SU-DHL-6 (cell line): ENCODE results near the gene CKAP2L.

Experiments used
- H2AFZ ChIP-seq: fragments of 200-600 bp; sonication (generic); 2 replicates; pipeline ENCODE4 v1.6.1; 2014; ENCODE audit warnings: low read depth, mild to moderate bottlenecking, moderate library complexity, mixed read lengths, antibody characterized with exemption, low read length; ENCODE audit not compliant: severe bottlenecking
- H3F3A ChIP-seq: fragments of 200-600 bp; shearing (Covaris generic); 2 replicates; pipeline ENCODE4 v1.6.0; 2016; ENCODE audit warnings: antibody characterized with exemption, mild to moderate bottlenecking; ENCODE audit not compliant: insufficient read depth
- H3K27ac ChIP-seq: fragments of 200-600 bp; sonication (generic); 2 replicates; pipeline ENCODE4 v1.5.1; 2016; ENCODE audit warnings: low read depth, mild to moderate bottlenecking, low read length, moderate library complexity, mixed read lengths
- H3K27me3 ChIP-seq: fragments of 200-600 bp; sonication (generic), shearing (Covaris generic); 2 replicates; pipeline ENCODE4 v1.6.0; 2014; ENCODE audit warnings: mild to moderate bottlenecking, low read length
- H3K36me3 ChIP-seq: fragments of 200-600 bp; sonication (generic); 2 replicates; pipeline ENCODE4 v1.6.1; 2014; ENCODE audit warnings: mild to moderate bottlenecking, low read length, mixed read lengths
- H3K4me2 ChIP-seq: fragments of 300-600, 200-600 bp; shearing (Covaris generic), sonication (generic); 2 replicates; pipeline ENCODE4 v1.6.0; 2014; ENCODE audit warnings: low read length, low read depth, mild to moderate bottlenecking; ENCODE audit not compliant: poor library complexity, severe bottlenecking
- H3K4me3 ChIP-seq: fragments of 200-600 bp; sonication (generic); 2 replicates; pipeline ENCODE4 v1.5.1; 2014; ENCODE audit warnings: antibody characterized with exemption, low read length, mild to moderate bottlenecking, mixed read lengths; ENCODE audit not compliant: insufficient read depth, poor library complexity, severe bottlenecking
- H3K79me2 ChIP-seq: fragments of 200-600 bp; sonication (generic); 2 replicates; pipeline ENCODE4 v1.6.1; 2014; ENCODE audit warnings: mild to moderate bottlenecking, low read length, moderate library complexity; ENCODE audit not compliant: insufficient read depth
- H3K9ac ChIP-seq: fragments of 200-600 bp; sonication (generic); 2 replicates; pipeline ENCODE4 v1.7.0; 2014; ENCODE audit warnings: mild to moderate bottlenecking, low read length
- H3K9me2 ChIP-seq: fragments of 200-600 bp; sonication (generic); replicated peaks from 2 replicates; pipeline ENCODE4 v1.6.1; 2014; ENCODE audit warnings: low read length; ENCODE audit not compliant: insufficient read depth
- H3K9me3 ChIP-seq: fragments of 200-600 bp; sonication (generic); 2 replicates; pipeline ENCODE4 v1.6.1; 2014; ENCODE audit warnings: low read length, mixed read lengths; ENCODE audit not compliant: insufficient read depth
- H4K20me1 ChIP-seq: fragments of 200-600 bp; sonication (generic); 2 replicates; pipeline ENCODE4 v1.6.1; 2014; ENCODE audit warnings: low read depth, mild to moderate bottlenecking, antibody characterized with exemption, low read length, moderate library complexity, mixed read lengths
- CTCF ChIP-seq: fragments of 200-600 bp; sonication (generic); IDR thresholded peaks from one replicate; pipeline ENCODE4 v1.5.1; 2017; ENCODE audit warnings: antibody characterized with exemption, mild to moderate bottlenecking, low read length, moderate library complexity; ENCODE audit not compliant: insufficient read depth, poor library complexity, severe bottlenecking
- EZH2phosphoT487 ChIP-seq: fragments of 200-600 bp; sonication (generic), shearing (Covaris generic); conservative IDR thresholded peaks from 2 replicates; pipeline ENCODE4 v1.6.1; 2018; ENCODE audit warnings: mild to moderate bottlenecking, antibody characterized with exemption, low read length, moderate library complexity, mixed read lengths

CKAP2L gene

DNA sequence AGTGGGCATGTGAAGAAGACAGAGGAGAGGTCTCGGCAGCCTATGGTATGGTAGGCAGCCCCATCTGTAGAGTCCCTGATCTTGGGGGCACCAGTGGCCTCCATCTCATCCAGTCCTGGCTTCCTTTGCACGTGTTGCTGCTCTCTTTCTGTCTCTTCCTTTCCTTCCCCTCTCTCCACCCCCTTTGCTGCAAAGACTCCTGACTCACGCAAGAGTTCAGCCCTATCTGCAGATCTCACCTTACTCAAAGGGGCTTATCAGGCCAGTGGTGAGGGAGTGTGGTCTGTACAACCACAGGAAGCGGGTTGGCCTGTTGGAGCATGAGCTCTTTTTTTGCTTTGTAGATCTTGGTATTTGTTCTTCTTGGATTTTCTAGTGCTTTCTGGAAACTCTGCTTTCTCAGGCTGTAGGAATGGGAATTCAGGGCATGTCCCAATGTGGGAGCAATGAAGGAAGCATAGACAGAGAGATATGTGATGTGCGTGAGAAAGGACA lies 58.2 kb downstream of the CKAP2L start:
- Histone ChIP-seq H3K4me2 (no peak overlapping the region), H2AFZ (no peak overlapping the region), H4K20me1 (no peaks in the 10 kb centered on the region), H3K9me3 (no peaks in the 10 kb centered on the region), H3K79me2 (no peaks in the 10 kb centered on the region), H3K9me2 (no peaks in the 10 kb centered on the region), H3K27ac (no peak overlapping the region), H3K9ac (no peak overlapping the region), H3F3A (no peaks in the 10 kb centered on the region), H3K36me3 (no peaks in the 10 kb centered on the region), H3K4me3 (no peak overlapping the region), H3K27me3 (no peaks in the 10 kb centered on the region)
- TF ChIP-seq CTCF = no peak

DNA sequence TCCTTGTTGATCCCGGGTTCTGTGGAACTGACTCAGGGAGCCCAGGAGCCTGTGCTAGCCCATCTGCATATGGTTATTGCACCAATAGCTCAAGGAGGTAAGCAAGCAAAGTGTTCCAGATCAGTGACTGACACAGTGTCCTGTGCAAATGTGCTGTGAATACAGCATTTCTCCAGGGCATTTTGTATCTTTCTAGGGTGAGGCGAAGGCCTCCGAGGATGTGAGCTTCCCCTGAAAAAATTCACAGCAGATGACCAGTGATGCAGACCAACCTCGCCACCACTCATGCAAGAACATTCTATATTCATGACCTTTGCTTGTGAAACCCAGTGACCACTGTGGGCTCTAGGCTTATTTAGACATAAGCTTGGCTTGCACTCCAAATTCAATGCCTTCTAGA lies 58.8 kb downstream of the CKAP2L start:
- no peaks in the 10 kb centered on the region for H3K9me2 ChIP-seq
- H3K9me3 ChIP-seq = no peaks in the 10 kb centered on the region
- H4K20me1 ChIP-seq = no peaks in the 10 kb centered on the region
- no peak overlapping the region for H2AFZ ChIP-seq
- H3K27ac ChIP-seq = no peak overlapping the region
- H3F3A ChIP-seq = no peaks in the 10 kb centered on the region
- H3K4me3 ChIP-seq = no peak overlapping the region
- no peak overlapping the region for H3K9ac ChIP-seq
- H3K36me3 ChIP-seq = no peaks in the 10 kb centered on the region
- no peaks in the 10 kb centered on the region for H3K79me2 ChIP-seq
- TF ChIP-seq EZH2phosphoT487 (no peak), CTCF (no peak)
- H3K27me3 ChIP-seq = no peaks in the 10 kb centered on the region
- H3K4me2 ChIP-seq = no peak overlapping the region

- Histone ChIP-seq H3K9ac (no peak overlapping the region), H3K27ac (no peak overlapping the region), H3K4me3 (no peak overlapping the region), H3K27me3 (no peaks in the 10 kb centered on the region), H3K36me3 (no peaks in the 10 kb centered on the region), H4K20me1 (no peaks in the 10 kb centered on the region), H3K79me2 (no peaks in the 10 kb centered on the region), H3K9me2 (no peaks in the 10 kb centered on the region), H2AFZ (no peak overlapping the region), H3F3A (no peaks in the 10 kb centered on the region), H3K9me3 (no peaks in the 10 kb centered on the region), H3K4me2 (no peak overlapping the region)
- TF ChIP-seq EZH2phosphoT487 (no peak), CTCF (no peak)
Measured at GRCh38 chr2:112703684-112704083, 60.7 kb downstream of the CKAP2L start.
